HG02938 (cell line): ENCODE results near the gene TRIM71.
A peak's percentile ranks its signal among the peaks of the same experiment; 100 is the strongest.
"Not testable (repeated sequence)": the region's sequence is repeated elsewhere in the genome, so short reads cannot be mapped to it uniquely, and the experiment has no call there.

Experiments used
- ATAC-seq: cut with Tn5 transposase; IDR thresholded peaks from one replicate; pipeline ENCODE4 v1.9.1; 2021; ENCODE audit warnings: mild to moderate bottlenecking, moderate library complexity; ENCODE audit not compliant: unreplicated experiment

TRIM71 gene

GRCh38 chr3:32922078-32922477 is 104.3 kb downstream of the TRIM71 start:
- no peak for ATAC-seq

- no peak for ATAC-seq
These were observed 112.4 kb downstream of the TRIM71 start for GRCh38 chr3:32930161-32930560.

- not testable (repeated sequence) for ATAC-seq
These were observed 113.5 kb downstream of the TRIM71 start for GRCh38 chr3:32931273-32931672.

DNA sequence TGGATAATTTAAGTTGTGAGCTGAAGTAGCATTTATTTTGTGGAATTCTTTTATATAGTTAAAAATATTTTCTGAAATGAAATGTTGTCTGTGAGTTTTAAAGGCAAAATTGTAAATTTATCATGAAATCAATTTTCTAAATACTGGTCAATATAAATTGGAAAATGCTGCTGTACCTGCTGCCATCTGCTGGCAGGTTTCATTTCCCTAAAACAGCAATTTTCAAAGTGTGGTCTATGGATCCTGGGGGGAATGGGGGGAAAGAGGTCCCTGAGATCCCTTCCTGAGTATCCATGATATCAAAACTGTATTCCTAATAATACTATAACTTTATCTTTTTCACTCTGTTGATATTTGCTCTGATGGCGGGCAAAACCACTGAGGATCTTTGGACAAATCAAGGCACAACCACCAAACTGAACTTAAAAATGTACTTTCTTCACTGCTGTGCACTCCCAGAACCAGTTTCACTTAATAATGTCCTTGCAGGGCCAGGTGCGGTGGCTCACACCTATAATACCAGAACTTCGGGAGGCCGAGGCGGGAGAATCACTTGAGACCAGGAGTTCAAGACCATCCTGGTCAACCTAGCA is 116.4 kb downstream of the TRIM71 start:
- no peak for ATAC-seq

DNA sequence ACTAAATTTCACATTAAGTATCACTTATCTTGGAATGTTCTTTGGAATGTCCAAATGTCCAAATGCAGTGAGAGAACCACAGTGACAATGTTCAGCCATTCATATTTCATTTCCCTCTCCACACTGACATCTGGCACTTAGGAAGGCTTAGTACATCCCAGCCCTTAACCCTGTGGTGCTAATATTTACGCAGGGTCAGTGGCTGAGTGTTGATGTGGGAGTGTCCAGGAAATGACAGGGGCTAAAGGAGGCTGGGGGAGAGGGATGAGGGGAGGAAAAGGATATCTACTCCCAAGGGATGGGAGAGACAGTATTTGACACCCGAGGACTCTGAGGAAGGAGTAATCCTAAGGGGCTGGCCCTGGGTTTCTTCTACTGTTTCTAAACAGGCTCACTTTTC is 119.5 kb downstream of the TRIM71 start:
- no peak for ATAC-seq

DNA sequence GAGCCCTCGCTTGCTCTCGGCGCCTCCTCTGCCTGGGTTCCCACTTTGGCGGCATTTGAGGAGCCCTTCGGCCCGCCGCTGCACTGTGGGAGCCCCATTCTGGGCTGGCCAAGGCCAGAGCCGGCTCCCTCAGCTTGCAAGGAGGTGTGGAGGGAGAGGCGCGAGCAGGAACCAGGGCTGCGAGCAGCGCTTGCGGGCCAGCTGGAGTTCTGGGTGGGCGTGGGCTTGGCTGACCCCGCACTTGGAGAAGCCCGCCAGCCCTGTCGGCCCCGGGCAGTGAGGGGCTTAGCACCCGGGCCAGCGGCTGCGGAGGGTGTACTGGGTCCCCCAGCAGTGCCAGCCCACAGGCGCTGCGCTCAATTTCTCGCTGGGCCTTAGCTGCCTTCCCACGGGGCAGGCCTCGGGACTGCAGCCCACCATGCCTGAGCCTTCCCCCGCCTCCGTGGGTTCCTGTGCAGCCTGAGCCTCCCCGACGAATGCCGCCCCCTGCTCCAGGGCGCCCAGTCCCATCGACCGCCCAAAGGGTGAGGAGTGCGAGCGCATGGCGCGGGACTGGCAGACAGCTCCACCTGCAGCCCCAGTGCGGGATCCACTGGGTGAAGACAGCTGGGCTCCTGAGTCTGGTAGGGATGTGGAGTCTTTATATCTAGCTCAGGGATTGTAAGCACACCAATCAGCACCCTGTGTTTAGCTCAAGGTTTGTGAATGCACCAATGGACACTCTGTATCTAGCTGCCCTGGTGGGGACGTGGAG is 121.9 kb downstream of the TRIM71 start:
- ATAC-seq: not testable (repeated sequence)

- no peak for ATAC-seq
These were observed 122.9 kb downstream of the TRIM71 start for GRCh38 chr3:32940726-32941125.

- ATAC-seq: no peak
These were observed 127.3 kb downstream of the TRIM71 start for GRCh38 chr3:32945136-32945535.

DNA sequence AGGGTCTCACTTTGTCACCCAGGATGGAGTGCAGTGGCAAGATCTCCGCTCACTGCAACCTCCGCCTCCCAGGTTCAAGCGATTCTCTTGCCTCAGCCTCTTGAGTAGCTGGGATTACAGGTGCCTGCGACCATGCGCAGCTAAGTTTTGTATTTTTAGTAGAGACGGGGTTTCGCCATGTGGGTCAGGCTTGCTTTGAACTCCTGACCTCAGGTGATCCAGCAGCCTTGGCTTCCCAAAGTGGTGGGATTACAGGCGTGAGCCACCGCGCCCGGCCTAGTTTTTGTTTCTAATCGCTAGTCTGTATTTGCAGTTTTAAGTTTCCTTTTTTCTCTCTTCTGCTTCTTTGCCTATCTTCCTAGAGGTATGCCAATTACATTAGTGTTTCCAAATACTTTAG is 127.8 kb downstream of the TRIM71 start:
- ATAC-seq: not testable (repeated sequence)

DNA sequence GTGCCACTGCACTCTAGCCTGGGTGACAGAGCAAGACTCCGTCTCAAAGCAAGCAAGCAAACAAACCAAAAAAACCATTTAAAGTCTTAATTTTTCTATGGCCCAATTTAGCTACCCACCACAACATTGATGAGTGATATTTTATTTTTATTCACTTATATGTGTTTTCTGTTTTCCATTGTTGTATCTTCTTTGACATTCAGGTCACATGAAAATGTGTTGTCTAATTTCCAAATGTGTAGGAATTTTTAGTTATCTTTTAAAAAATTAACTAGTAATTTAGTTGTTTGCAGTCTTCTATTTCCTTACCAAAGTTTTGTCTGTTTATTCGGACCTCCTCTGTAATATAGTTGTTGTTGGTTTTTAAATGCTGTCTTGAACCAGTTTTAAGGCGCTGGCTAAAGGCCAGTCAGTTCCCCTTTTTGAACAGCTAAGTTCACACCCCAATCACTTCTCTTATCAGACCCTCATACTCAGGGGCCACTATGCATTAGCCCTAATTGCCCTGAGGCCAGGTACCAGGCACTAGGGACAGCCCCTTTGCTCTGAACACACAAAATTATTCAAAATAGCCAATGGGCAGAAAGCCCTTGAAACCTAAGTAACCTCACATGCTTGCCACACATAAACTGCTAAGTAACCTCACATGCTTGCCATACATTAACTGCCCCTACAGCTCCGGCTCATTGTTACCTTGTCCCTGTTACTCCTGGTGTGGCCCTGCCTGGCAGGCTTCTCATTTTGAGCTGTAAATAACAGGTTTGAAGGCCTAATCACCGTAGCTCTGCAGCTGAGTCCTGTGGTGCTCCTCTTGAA is 129.4 kb downstream of the TRIM71 start:
- peak; percentile 19 for ATAC-seq
